Smooth muscle cell (in vitro differentiated cells): ENCODE results near the gene KIRREL2. TPM values are rescaled to one million over a fixed set of nuclear protein-coding genes. Genes with fewer than 3 reads are reported as not detected.

ENCODE experiments used
- DNase-seq: peaks from one replicate; lab custom pipeline; 2025; ENCODE audit not compliant: unreplicated experiment; lab: John Stamatoyannopoulos, UW
- H2AFZ ChIP-seq: fragments of 200-600 bp; sonication (generic); 2 replicates; pipeline ENCODE4 v1.6.0; 2016; ENCODE audit warnings: antibody characterized with exemption, low read depth, mild to moderate bottlenecking
- H3F3A ChIP-seq: fragments of 200-600 bp; sonication (generic); 2 replicates; pipeline ENCODE4 v1.6.0; 2017; ENCODE audit warnings: antibody characterized with exemption, low read depth
- H3K27ac ChIP-seq: fragments of 200-600 bp; sonication (generic); 2 replicates; pipeline ENCODE4 v1.5.1; 2016; ENCODE audit warnings: low read depth, mild to moderate bottlenecking
- H3K27me3 ChIP-seq: fragments of 200-600 bp; sonication (generic); 2 replicates; pipeline ENCODE4 v1.6.1; 2016; ENCODE audit warnings: low read depth, mild to moderate bottlenecking
- H3K36me3 ChIP-seq: fragments of 200-600 bp; sonication (generic); 2 replicates; pipeline ENCODE4 v1.5.1; 2016; ENCODE audit warnings: low read depth
- H3K4me1 ChIP-seq: fragments of 200-600 bp; sonication (generic); 2 replicates; pipeline ENCODE4 v1.5.1; 2016; ENCODE audit warnings: low read depth
- H3K4me2 ChIP-seq: fragments of 200-600 bp; sonication (generic); 2 replicates; pipeline ENCODE4 v1.6.0; 2016; ENCODE audit warnings: mild to moderate bottlenecking
- H3K4me3 ChIP-seq: fragments of 200-600 bp; sonication (generic); 2 replicates; pipeline ENCODE4 v1.5.1; 2016; ENCODE audit warnings: mild to moderate bottlenecking
- H3K79me2 ChIP-seq: fragments of 200-600 bp; sonication (generic); 2 replicates; pipeline ENCODE4 v1.6.0; 2016; ENCODE audit warnings: low read depth, mild to moderate bottlenecking
- H3K9ac ChIP-seq: fragments of 200-600 bp; sonication (generic); 2 replicates; pipeline ENCODE4 v1.6.0; 2016; ENCODE audit warnings: low read depth
- H3K9me3 ChIP-seq: fragments of 200-600 bp; sonication (generic); replicated peaks from 2 replicates; pipeline ENCODE4 v1.5.1; 2016; ENCODE audit warnings: low read depth
- H4K20me1 ChIP-seq: fragments of 200-600 bp; sonication (generic); 2 replicates; pipeline ENCODE4 v1.6.0; 2016; ENCODE audit warnings: low read depth
- WGBS: methylation state at CpG from one replicate; pipeline ENCODE4 v1.1.7; 2016; ENCODE audit warnings: low lambda C conversion rate; 5-methylcytosine and 5-hydroxymethylcytosine counted together
- polyA plus RNA-seq: library from polyadenylated mRNA; unstranded; fragments of >200 nt; fragmentation: Nextera tagmentation; extraction: Ambion mirVana; gene quantifications from 2 replicates; pipeline ENCODE4 v1.2.1, GENCODE V29; 2016
- total RNA-seq: library from RNA; depleted of rRNA; stranded (reverse); fragments of >200 nt; gene quantifications from 2 replicates; pipeline ENCODE4 v1.2.3, GENCODE V29; 2014
- TF ChIP-seq, protein P1 (sequence below): fragments of 200-600 bp; sonication (generic); IDR thresholded peaks from 2 replicates; pipeline ENCODE4 v1.5.1; 2017; ENCODE audit warnings: borderline replicate concordance, mild to moderate bottlenecking, antibody characterized with exemption; ENCODE audit not compliant: insufficient read depth, poor library complexity, severe bottlenecking

Gene KIRREL2
- total and polyA plus RNA-seq, 2 experiments from 2014 or later = 0.56 to 2.1 TPM

DNA sequence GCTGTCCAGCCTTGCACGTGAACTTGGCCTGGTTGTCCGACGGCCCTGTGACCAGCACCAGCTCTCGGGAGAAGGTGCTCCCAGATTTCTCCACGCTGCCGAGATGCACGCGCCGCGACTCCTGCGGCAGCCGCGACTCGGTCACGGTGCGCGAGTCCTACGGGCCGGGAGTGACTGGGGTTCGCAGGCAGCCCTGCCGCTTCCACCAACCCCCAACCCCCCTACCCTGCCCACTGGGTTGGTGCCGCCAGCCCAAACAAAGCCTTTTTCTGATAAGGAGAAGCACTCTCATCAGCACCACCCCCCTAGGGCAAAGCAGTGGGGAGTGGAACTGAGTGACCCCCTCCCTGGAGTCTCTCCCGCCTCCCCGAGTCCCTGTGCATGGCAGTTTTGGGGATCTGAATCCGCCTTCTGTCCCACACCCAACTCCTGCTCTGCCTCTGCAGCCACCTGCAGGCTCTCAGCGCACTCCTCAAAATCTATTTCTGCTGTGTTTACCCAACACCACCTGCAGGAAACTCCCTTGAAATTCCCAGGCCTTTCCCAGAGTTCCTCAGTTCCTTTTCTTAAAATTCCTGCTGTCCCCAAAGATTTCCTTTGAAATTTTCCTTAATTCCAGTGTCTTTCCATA lies 10.6 kb upstream of the KIRREL2 start:
- Histone ChIP-seq H3K9me3 (no peaks in the 10 kb centered on the region), H3K27me3 (peaks cover 89% of the 10 kb centered on the region), H3K4me2 (peak overlapping the region; percentile 74), H3K79me2 (no peaks in the 10 kb centered on the region), H3F3A (no peaks in the 10 kb centered on the region), H3K9ac (no peak overlapping the region), H2AFZ (no peak overlapping the region), H4K20me1 (no peaks in the 10 kb centered on the region), H3K4me3 (peak overlapping the region; percentile 31), H3K36me3 (no peaks in the 10 kb centered on the region), H3K27ac (no peak overlapping the region), H3K4me1 (no peaks in the 10 kb centered on the region)
- TF ChIP-seq, protein P1, sequence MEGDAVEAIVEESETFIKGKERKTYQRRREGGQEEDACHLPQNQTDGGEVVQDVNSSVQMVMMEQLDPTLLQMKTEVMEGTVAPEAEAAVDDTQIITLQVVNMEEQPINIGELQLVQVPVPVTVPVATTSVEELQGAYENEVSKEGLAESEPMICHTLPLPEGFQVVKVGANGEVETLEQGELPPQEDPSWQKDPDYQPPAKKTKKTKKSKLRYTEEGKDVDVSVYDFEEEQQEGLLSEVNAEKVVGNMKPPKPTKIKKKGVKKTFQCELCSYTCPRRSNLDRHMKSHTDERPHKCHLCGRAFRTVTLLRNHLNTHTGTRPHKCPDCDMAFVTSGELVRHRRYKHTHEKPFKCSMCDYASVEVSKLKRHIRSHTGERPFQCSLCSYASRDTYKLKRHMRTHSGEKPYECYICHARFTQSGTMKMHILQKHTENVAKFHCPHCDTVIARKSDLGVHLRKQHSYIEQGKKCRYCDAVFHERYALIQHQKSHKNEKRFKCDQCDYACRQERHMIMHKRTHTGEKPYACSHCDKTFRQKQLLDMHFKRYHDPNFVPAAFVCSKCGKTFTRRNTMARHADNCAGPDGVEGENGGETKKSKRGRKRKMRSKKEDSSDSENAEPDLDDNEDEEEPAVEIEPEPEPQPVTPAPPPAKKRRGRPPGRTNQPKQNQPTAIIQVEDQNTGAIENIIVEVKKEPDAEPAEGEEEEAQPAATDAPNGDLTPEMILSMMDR = no peak
- 7% methylated on average over 22 of the region's 26 CpGs for WGBS
- DNase-seq = no peak

DNA sequence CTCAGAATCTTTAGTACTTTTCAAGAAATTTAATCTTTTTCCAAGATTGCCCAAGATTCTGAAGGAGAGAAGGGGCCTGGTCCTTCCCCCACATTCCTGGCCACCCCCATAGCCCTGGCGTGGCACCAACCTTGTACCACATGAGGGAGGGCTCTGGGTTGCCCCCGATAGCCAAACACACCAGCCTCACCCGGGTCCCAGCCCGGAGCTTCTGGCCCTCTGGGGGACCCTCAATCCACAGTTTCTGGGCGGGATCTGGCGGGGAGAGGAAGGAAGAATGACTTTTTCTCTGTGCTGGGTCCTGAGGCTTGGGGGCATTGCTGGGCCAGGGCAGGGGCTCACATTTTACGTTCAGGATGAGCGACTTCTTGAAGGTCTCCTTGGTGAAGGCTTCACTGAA lies 8.8 kb upstream of the KIRREL2 start:
- WGBS = 80% methylated on average over 8 of the region's 8 CpGs
- TF ChIP-seq, protein P1 = no peak
- no peak for DNase-seq
- no peak overlapping the region for H2AFZ ChIP-seq
- H3K27ac ChIP-seq = no peak overlapping the region
- peaks cover 90% of the 10 kb centered on the region for H3K27me3 ChIP-seq
- H3F3A ChIP-seq = no peaks in the 10 kb centered on the region
- H3K4me1 ChIP-seq = no peaks in the 10 kb centered on the region
- H3K79me2 ChIP-seq = no peaks in the 10 kb centered on the region
- no peak overlapping the region for H3K9ac ChIP-seq
- no peak overlapping the region for H3K4me2 ChIP-seq
- H3K36me3 ChIP-seq = no peaks in the 10 kb centered on the region
- H3K4me3 ChIP-seq = no peak overlapping the region
- H3K9me3 ChIP-seq = no peaks in the 10 kb centered on the region
- H4K20me1 ChIP-seq = no peaks in the 10 kb centered on the region

DNA sequence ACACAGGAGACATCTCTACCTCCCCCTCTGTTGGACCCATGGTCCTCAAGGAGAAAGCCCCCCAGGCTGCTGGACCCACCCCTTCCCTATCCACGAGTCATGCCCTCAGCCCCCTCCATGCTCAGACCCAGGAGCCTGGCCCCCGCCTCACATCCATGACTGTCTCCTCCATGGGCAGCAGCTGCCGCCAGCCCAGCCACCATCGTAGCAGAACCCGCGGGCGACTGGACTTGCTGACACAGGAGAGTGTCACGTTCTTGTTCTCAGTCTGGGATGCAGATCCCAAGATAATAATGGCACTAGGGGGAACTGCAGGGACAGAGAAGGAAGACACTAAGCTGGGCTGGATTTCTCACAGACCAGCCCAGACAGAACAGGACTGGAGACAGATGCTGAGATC lies 8.2 kb upstream of the KIRREL2 start:
- Histone ChIP-seq H3K79me2 (no peaks in the 10 kb centered on the region), H3K4me3 (no peak overlapping the region), H3K4me1 (no peaks in the 10 kb centered on the region), H3K4me2 (no peak overlapping the region), H3K9ac (no peak overlapping the region), H4K20me1 (no peaks in the 10 kb centered on the region), H3K27me3 (peaks cover 86% of the 10 kb centered on the region), H3K27ac (no peak overlapping the region), H3K9me3 (no peaks in the 10 kb centered on the region), H3F3A (no peaks in the 10 kb centered on the region), H2AFZ (no peak overlapping the region), H3K36me3 (no peaks in the 10 kb centered on the region)
- DNase-seq = no peak
- 84% methylated on average over 8 of the region's 8 CpGs for WGBS
- TF ChIP-seq, protein P1 = no peak

DNA sequence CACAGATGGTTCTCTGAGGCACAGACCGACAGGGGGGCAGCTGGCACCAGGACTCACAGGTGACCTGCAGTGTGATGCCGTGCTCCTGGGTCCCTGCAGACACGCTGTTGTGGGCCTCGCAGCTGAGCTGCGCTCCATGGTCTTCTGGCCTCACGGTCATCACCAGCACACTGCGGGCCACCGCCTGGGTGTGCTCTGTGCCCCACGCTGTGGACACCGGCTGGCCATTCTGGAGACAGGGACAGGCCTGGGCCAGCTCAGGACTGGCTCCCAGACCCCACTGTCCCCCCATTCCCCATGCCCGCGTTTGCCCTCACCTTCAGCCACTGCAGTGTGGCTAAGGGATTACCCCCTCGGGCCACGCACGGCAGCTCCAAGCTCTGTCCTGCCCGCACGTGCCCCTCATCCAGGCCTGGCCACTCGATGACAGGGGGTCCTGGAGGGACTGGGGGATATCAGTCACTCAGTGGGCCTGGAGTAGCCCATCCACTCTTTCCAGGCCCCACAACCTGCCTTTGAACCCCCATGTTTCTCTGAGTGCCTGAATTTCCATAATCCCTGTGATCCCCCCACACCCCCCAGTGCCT lies 7.7 kb upstream of the KIRREL2 start:
- TF ChIP-seq, protein P1 = no peak
- Histone ChIP-seq H3K27me3 (peaks cover 85% of the 10 kb centered on the region), H3K4me1 (no peaks in the 10 kb centered on the region), H3K9me3 (no peaks in the 10 kb centered on the region), H3F3A (no peaks in the 10 kb centered on the region), H3K4me2 (no peak overlapping the region), H4K20me1 (no peaks in the 10 kb centered on the region), H2AFZ (no peak overlapping the region), H3K9ac (no peak overlapping the region), H3K27ac (no peak overlapping the region), H3K36me3 (no peaks in the 10 kb centered on the region), H3K79me2 (no peaks in the 10 kb centered on the region), H3K4me3 (no peak overlapping the region)
- WGBS = 93% methylated on average over 16 of the region's 18 CpGs
- DNase-seq = no peak
